K562 (cell line): ENCODE results near the gene ZMYM4. TPM values are rescaled to one million over a fixed set of nuclear protein-coding genes. Genes with fewer than 3 reads are reported as not detected.

Source experiments
- ATAC-seq: fragments of 200-7000 bp; cut with Tn5 transposase; 3 replicates; pipeline ENCODE4 v1.9.1; 2020; ENCODE audit warnings: moderate library complexity
- BruUV-seq: library from RNA; stranded (reverse); fragments of 400-500 nt; replicated peaks from 2 replicates; lab custom pipeline; 2021; lab: Mats Ljungman, UMichigan
- CTCF ChIA-PET: fragments of 300-600 bp; formaldehyde crosslinking; extraction: SDS; loops from one replicate; lab custom pipeline; 2021; ENCODE audit warnings: low intra/inter-chr PET ratio; lab: Yijun Ruan, JAX
- POLR2A ChIA-PET: fragments of 300-600, 350-650 bp; sonication (Branson Sonifier 250); formaldehyde crosslinking; extraction: SDS; loops from one replicate; lab custom pipeline; 2021; ENCODE audit warnings: antibody characterized with exemption, inconsistent platforms; lab: Yijun Ruan, JAX
- DNase-seq, 4 experiments: peaks; one replicate each; pipeline versions ENCODE4 v3.0.0 to v3.0.0-alpha.2; 2011 to 2018; ENCODE audit warnings: low spot score in 3 of 4, mixed read lengths in 3 of 4; ENCODE audit errors: extremely low read depth in 1 of 4
- FAIRE-seq: peaks from 2 replicates; lab custom pipeline; 2011; peaks lifted over from hg19 to GRCh38; lab: Jason Lieb, UNC
- H2AFZ ChIP-seq: 2 replicates; pipeline ENCODE4 v1.6.0; 2011; ENCODE audit warnings: low read depth, low read length, control low read depth, inconsistent platforms
- H3K27ac ChIP-seq: fragments of 200-600 bp; 3 replicates; pipeline ENCODE4 v1.8.0; 2011; ENCODE audit warnings: low read depth, mild to moderate bottlenecking, control low read depth, inconsistent platforms, low read length, moderate library complexity, mixed read lengths; ENCODE audit errors: extremely low read depth
- H3K27me3 ChIP-seq, 2 experiments: fragments of 300-600 bp in 1 of 2; 2 replicates in 1 of 2; 3 replicates in 1 of 2; pipeline versions ENCODE4 v1.6.0 to v1.8.0; 2011; ENCODE audit warnings: inconsistent platforms in 2 of 2, low read length in 2 of 2, mild to moderate bottlenecking in 1 of 2, mixed read lengths in 1 of 2, moderate library complexity in 1 of 2; ENCODE audit not compliant: control insufficient read depth in 2 of 2, insufficient read depth in 2 of 2
- H3K36me3 ChIP-seq: fragments of 300-600 bp; 3 replicates; pipeline ENCODE4 v1.8.0; 2011; ENCODE audit warnings: mild to moderate bottlenecking, low read length, inconsistent platforms; ENCODE audit not compliant: control insufficient read depth, insufficient read depth
- H3K4me1 ChIP-seq, 2 experiments: fragments of 200-600 bp in 1 of 2; replicated peaks in 1 of 2; 2 replicates in 1 of 2; 3 replicates in 1 of 2; pipeline versions ENCODE4 v1.5.1 to v1.8.0; 2011; ENCODE audit warnings: inconsistent platforms in 2 of 2, low read length in 2 of 2, mild to moderate bottlenecking in 1 of 2, mixed read lengths in 1 of 2, moderate library complexity in 1 of 2; ENCODE audit not compliant: control insufficient read depth in 2 of 2, insufficient read depth in 2 of 2
- H3K4me2 ChIP-seq: 2 replicates; pipeline ENCODE4 v1.6.1; 2011; ENCODE audit warnings: low read length, control low read depth, inconsistent platforms, mixed read lengths; ENCODE audit not compliant: insufficient read depth
- H3K4me3 ChIP-seq: fragments of 200-600 bp; sonication (generic), shearing (Covaris generic); 2 replicates; pipeline ENCODE4 v1.5.1; 2016; ENCODE audit warnings: control low read depth, inconsistent platforms
- H3K79me2 ChIP-seq: fragments of 200-600 bp; 3 replicates; pipeline ENCODE4 v1.8.0; 2011; ENCODE audit warnings: low read length, inconsistent platforms; ENCODE audit not compliant: control insufficient read depth, insufficient read depth
- H3K9ac ChIP-seq, 2 experiments: 2 replicates each; pipeline versions ENCODE4 v1.6.0 to v1.6.1; 2011; ENCODE audit warnings: low read depth in 2 of 2, low read length in 2 of 2, control low read depth in 1 of 2, inconsistent platforms in 1 of 2, mild to moderate bottlenecking in 1 of 2, mixed read lengths in 1 of 2; ENCODE audit not compliant: insufficient read depth in 1 of 2
- H3K9me1 ChIP-seq: one replicate; pipeline ENCODE4 v1.6.0; 2011; ENCODE audit warnings: inconsistent platforms, mild to moderate bottlenecking, low read length, moderate library complexity; ENCODE audit not compliant: control insufficient read depth, insufficient read depth
- H3K9me3 ChIP-seq: replicated peaks from 2 replicates; pipeline ENCODE4 v1.5.1; 2011; ENCODE audit warnings: low read depth, low read length, inconsistent platforms; ENCODE audit not compliant: control insufficient read depth, insufficient read depth
- H4K20me1 ChIP-seq: replicated peaks from 2 replicates; pipeline ENCODE4 v1.6.1; 2011; ENCODE audit warnings: low read length, inconsistent platforms, mixed read lengths; ENCODE audit not compliant: control insufficient read depth, insufficient read depth
- CEBPB ChIP-seq: fragments of 450-650 bp; IDR thresholded peaks from 2 replicates; pipeline ENCODE4 v1.6.1; 2016; ENCODE audit warnings: missing genetic modification characterization, missing compliant biosample characterization
- ETS2 ChIP-seq: IDR thresholded peaks from 2 replicates; pipeline ENCODE4 v1.6.1; 2016; ENCODE audit warnings: borderline replicate concordance, missing genetic modification characterization, mild to moderate bottlenecking, moderate library complexity, missing compliant biosample characterization; ENCODE audit not compliant: poor library complexity, severe bottlenecking
- MIER1 ChIP-seq: fragments of 450-650 bp; IDR thresholded peaks from 2 replicates; pipeline ENCODE4 v1.6.1; 2016; ENCODE audit warnings: antibody characterized with exemption, mild to moderate bottlenecking, low read depth
- NCOR1 ChIP-seq: fragments of 450-650 bp; IDR thresholded peaks from 2 replicates; pipeline ENCODE4 v1.6.1; 2016; ENCODE audit warnings: mild to moderate bottlenecking, moderate library complexity
- TAL1 ChIP-seq: fragments of 450-650 bp; IDR thresholded peaks from 2 replicates; pipeline ENCODE4 v1.6.1; 2016; ENCODE audit warnings: mild to moderate bottlenecking
- ZBTB1 ChIP-seq: sonication (generic); formaldehyde crosslinking; IDR thresholded peaks from 2 replicates; pipeline ENCODE4 v1.8.1; 2023; ENCODE audit warnings: missing genetic modification reagents, low read depth, mild to moderate bottlenecking, borderline replicate concordance
- ZNF583 ChIP-seq: fragments of 250-450 bp; sonication (Bioruptor Pico); IDR thresholded peaks from 2 replicates; pipeline ENCODE4 v1.4.0; 2020
- ZNF785 ChIP-seq: fragments of 250-450 bp; sonication (Bioruptor Pico); IDR thresholded peaks from 2 replicates; pipeline ENCODE4 v1.4.0; 2020; ENCODE audit warnings: mild to moderate bottlenecking
- WGBS: fragments of 100-300 bp; shearing (Covaris generic); methylation state at CpG from one replicate; pipeline ENCODE4 v1.1.6; 2016; ENCODE audit warnings: low coverage, mixed read lengths; ENCODE audit not compliant: insufficient coverage; ENCODE audit errors: missing lambda C conversion rate; 5-methylcytosine and 5-hydroxymethylcytosine counted together
- in situ Hi-C: fragments of 300-500 bp; cut with MboI; formaldehyde crosslinking; loops from 4 replicates; pipeline ENCODE4 v1.15.0; 2018; ENCODE audit warnings: inconsistent platforms, mixed read lengths
- intact Hi-C: fragments of 100-400 bp; cut with micrococcal nuclease; formaldehyde crosslinking; loops from 2 replicates; pipeline ENCODE4 v1.14.2; 2022
- polyA plus RNA-seq, 8 experiments: library from polyadenylated mRNA; depleted of rRNA in 4 of 8; stranded (reverse) in 5 of 8; unstranded in 3 of 8; fragments of >200 nt; fragmentation: Nextera tagmentation in 2 of 8; fragmentation: Illumina TruSeq in 1 of 8; extraction: Ambion mirVana in 2 of 8; extraction: Trizol in 1 of 8; gene quantifications; 2 replicates each; pipeline versions ENCODE4 v1.2.1 to v1.2.3, GENCODE V29; 2011 to 2014; ENCODE audit warnings: inconsistent platforms in 1 of 8, missing spikeins in 1 of 8
- total RNA-seq, 7 experiments: library from RNA; depleted of rRNA in 6 of 7; stranded (reverse); fragments of >200 nt in 6 of 7; fragmentation: Illumina TruSeq in 2 of 7; extraction: Trizol in 2 of 7; gene quantifications; 2 replicates each; pipeline versions ENCODE4 v1.2.1 to v1.2.3, GENCODE V29; 2011 to 2021; ENCODE audit warnings: low replicate concordance in 1 of 7

ZMYM4 gene
- total and polyA plus RNA-seq, 9 of the 15 experiments (the other 6 are each of a cell fraction or from before 2014, with no cell fraction given) = 15.2 to 77.2 (median 63.3) TPM

- Histone ChIP-seq H3K79me2 (peaks cover 23% of the 10 kb centered on the region), H3K9me3 (no peaks in the 10 kb centered on the region), H2AFZ (no peak overlapping the region), H3K36me3 (peaks cover 47% of the 10 kb centered on the region), H3K4me2 (no peak overlapping the region), H3K27ac (no peak overlapping the region), H3K27me3 (no peaks in the 10 kb centered on the region), H3K9ac (no peak overlapping the region), H3K4me3 (no peak overlapping the region), H3K9me1 (no peaks in the 10 kb centered on the region), H4K20me1 (no peaks in the 10 kb centered on the region), H3K4me1 (no peaks in the 10 kb centered on the region)
- FAIRE-seq (no peak), ATAC-seq (no peak), DNase-seq (no peak)
- in situ Hi-C loops = no loop called here
- POLR2A ChIA-PET = no interaction called here
- intact Hi-C loops = no loop called here
- BruUV-seq = no TSS peak
- 100% methylated on average over 1 of the region's 1 CpG for WGBS
- CTCF ChIA-PET = no interaction called here
- TF ChIP-seq ZNF583 (CRISPR knock-in tag) = no peak
- TF ChIP-seq MIER1 = no peak
- no peak for TF ChIP-seq TAL1
- no peak for TF ChIP-seq ETS2 (tag)
- no peak for TF ChIP-seq ZBTB1 (CRISPR knock-in tag)
- TF ChIP-seq ZNF785 (CRISPR knock-in tag) = no peak
- no peak for TF ChIP-seq NCOR1
- TF ChIP-seq CEBPB = no peak
These were observed 31.9 kb downstream of the ZMYM4 start for GRCh38 chr1:35300376-35300775.
